HG02938 (cell line): Measurements from ENCODE around the gene GABRG3.
"Not testable (repeated sequence)": the region's sequence is repeated elsewhere in the genome, so short reads cannot be mapped to it uniquely, and the experiment has no call there.

Experiments
- ATAC-seq: cut with Tn5 transposase; IDR thresholded peaks from one replicate; pipeline ENCODE4 v1.9.1; 2021; ENCODE audit warnings: mild to moderate bottlenecking, moderate library complexity; ENCODE audit not compliant: unreplicated experiment

GABRG3 gene

GRCh38 chr15:27172821-27173220, 201.8 kb downstream of the GABRG3 start:
- no peak for ATAC-seq

GRCh38 chr15:27175472-27176153, 204.6 kb downstream of the GABRG3 start:
- no peak for ATAC-seq

- no peak for ATAC-seq
These were observed 205.9 kb downstream of the GABRG3 start for GRCh38 chr15:27176785-27177406.

GRCh38 chr15:27179789-27180188, 208.8 kb downstream of the GABRG3 start:
- ATAC-seq = no peak

- no peak for ATAC-seq
These were observed 211.7 kb downstream of the GABRG3 start for GRCh38 chr15:27182561-27183110.

- ATAC-seq = no peak
These were observed 212.2 kb downstream of the GABRG3 start for GRCh38 chr15:27183201-27183600.

- ATAC-seq = not testable (repeated sequence)
These were observed 220.5 kb downstream of the GABRG3 start for GRCh38 chr15:27191515-27191914.

- ATAC-seq = no peak
These were observed 225.7 kb downstream of the GABRG3 start for GRCh38 chr15:27196691-27197090.

- ATAC-seq = no peak
These were observed 230.4 kb downstream of the GABRG3 start for GRCh38 chr15:27201425-27201824.

- no peak for ATAC-seq
These were observed 239.2 kb downstream of the GABRG3 start for GRCh38 chr15:27210176-27210575.

- ATAC-seq = no peak
These were observed 243.1 kb downstream of the GABRG3 start for GRCh38 chr15:27214032-27214431.

- no peak for ATAC-seq
These were observed 244.0 kb downstream of the GABRG3 start for GRCh38 chr15:27214961-27215360.

GRCh38 chr15:27218426-27218825, 247.4 kb downstream of the GABRG3 start:
- no peak for ATAC-seq

- ATAC-seq = no peak
These were observed 248.7 kb downstream of the GABRG3 start for GRCh38 chr15:27219636-27220035.

GRCh38 chr15:27220199-27220598, 249.2 kb downstream of the GABRG3 start:
- ATAC-seq = no peak

- no peak for ATAC-seq
These were observed 251.5 kb downstream of the GABRG3 start for GRCh38 chr15:27222479-27222878.

GRCh38 chr15:27223179-27223578, 252.2 kb downstream of the GABRG3 start:
- no peak for ATAC-seq

GRCh38 chr15:27231811-27232210, 260.8 kb downstream of the GABRG3 start:
- no peak for ATAC-seq

GRCh38 chr15:27232876-27233275, 261.9 kb downstream of the GABRG3 start:
- no peak for ATAC-seq

- no peak for ATAC-seq
These were observed 263.6 kb downstream of the GABRG3 start for GRCh38 chr15:27234593-27234992.

GRCh38 chr15:27235161-27235560, 264.2 kb downstream of the GABRG3 start:
- ATAC-seq = no peak

GRCh38 chr15:27235681-27236080, 264.7 kb downstream of the GABRG3 start:
- ATAC-seq = no peak
